Retinal pigment epithelial cell (primary cell): Measurements from ENCODE around the gene ARMC10.
A peak's percentile ranks its signal among the peaks of the same experiment; 100 is the strongest.
"Not testable (repeated sequence)": the region's sequence is repeated elsewhere in the genome, so short reads cannot be mapped to it uniquely, and the experiment has no call there.

Experiments used
- DNase-seq: peaks from one replicate; pipeline ENCODE4 v3.0.0-alpha.2; 2010; ENCODE audit warnings: low read depth
- H3K4me3 ChIP-seq: 2 replicates; pipeline ENCODE4 v1.5.1; 2011; ENCODE audit warnings: mild to moderate bottlenecking, low read length, control low read depth, moderate library complexity
- TF ChIP-seq, protein P1 (sequence below): conservative IDR thresholded peaks from 2 replicates; pipeline ENCODE4 v1.5.1; 2011; ENCODE audit warnings: low read depth, low read length, control low read depth, inconsistent platforms

ARMC10 gene

DNA sequence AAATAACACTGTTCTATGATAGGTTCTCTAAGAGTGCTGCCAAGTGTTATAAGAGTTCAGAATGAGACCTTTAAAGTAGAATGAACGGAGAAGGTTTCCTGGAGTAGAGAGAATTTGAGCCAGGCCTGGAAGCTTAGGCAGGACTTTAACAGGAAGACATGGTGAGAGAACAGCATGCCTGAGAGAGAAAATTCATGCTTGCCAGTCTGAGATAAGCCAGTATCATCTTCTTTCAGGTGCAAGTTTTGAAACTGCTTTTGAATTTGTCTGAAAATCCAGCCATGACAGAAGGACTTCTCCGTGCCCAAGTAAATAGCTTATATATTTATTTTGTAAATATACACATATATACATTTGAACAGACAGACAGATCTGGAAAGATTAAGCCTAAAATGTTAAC, 22.1 kb downstream of the ARMC10 start:
- DNase-seq = no peak
- TF ChIP-seq, protein P1, sequence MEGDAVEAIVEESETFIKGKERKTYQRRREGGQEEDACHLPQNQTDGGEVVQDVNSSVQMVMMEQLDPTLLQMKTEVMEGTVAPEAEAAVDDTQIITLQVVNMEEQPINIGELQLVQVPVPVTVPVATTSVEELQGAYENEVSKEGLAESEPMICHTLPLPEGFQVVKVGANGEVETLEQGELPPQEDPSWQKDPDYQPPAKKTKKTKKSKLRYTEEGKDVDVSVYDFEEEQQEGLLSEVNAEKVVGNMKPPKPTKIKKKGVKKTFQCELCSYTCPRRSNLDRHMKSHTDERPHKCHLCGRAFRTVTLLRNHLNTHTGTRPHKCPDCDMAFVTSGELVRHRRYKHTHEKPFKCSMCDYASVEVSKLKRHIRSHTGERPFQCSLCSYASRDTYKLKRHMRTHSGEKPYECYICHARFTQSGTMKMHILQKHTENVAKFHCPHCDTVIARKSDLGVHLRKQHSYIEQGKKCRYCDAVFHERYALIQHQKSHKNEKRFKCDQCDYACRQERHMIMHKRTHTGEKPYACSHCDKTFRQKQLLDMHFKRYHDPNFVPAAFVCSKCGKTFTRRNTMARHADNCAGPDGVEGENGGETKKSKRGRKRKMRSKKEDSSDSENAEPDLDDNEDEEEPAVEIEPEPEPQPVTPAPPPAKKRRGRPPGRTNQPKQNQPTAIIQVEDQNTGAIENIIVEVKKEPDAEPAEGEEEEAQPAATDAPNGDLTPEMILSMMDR = no peak
- no peak overlapping the region for H3K4me3 ChIP-seq

DNA sequence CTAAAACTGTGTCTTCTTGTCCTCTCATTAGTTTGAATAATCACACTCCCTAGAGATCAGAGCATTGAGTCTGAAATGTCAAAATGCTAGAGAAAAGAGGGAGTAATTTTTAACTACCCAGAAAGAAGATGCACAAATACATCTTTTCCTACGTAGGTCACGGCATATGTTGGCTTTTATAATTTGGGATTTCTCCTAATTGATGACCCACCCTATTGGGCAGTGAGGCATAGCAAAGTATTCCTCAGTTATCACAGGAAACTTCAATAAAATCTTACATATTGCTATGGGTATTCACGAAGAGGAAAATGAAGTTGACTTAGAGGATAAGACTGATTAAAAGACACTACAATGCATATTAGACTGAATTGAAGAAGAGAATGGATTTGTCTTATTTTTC, 25.4 kb downstream of the ARMC10 start:
- TF ChIP-seq, protein P1 = no peak
- no peak overlapping the region for H3K4me3 ChIP-seq
- no peak for DNase-seq

DNA sequence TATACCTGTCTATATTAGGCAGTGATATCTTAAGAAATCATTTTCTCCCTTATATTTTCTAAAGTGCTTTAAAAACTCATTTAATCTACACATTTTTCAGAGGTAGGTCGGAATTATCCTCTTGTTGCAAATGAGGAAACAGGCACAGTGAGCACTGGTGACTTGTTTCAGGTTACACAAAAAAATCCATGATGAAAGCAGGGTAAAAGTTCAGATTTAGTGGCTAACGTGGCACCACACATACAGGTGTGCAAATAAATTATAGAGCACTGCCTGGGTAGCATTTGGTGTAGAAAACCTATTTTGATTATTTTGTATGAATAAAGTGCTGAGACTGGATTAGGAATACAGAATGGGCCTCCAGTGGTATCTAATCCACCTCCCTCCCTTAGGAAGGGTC, 26.6 kb downstream of the ARMC10 start:
- no peak for DNase-seq
- H3K4me3 ChIP-seq = no peak overlapping the region
- TF ChIP-seq, protein P1 = no peak

DNA sequence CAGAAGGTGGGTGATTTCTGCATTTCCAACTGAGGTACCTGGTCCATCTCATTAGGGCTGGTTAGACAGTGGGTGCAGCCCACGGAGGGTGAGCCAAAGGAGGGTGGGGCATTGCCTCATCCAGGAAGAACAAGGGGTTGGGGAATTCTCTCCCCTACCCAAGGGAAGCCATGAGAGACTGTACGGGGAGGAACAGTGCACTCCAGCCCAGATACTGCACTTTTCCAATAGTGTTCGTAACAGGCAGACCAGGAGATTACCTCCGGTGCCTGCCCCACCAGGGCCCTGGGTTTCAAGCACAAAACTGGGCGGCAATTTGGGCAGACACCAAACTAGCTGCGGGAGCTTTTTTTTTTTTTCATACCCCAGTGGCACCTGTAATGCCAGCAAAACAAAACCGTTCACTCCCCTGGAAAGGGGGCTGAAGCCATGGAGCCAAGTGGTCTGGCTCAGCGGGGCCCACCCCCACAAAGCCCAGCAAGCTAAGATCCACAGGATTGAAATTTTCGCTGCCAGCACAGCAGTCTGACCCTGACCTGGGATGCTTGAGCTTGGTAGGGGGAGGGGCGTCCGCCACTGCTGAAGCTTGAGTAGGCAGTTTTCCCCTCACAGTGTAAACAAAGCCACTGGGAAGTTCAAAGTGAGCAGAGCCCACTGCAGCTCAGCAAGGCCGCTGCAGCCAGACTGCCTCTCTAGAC, 31.2 kb downstream of the ARMC10 start:
- DNase-seq = peak; percentile 16
- TF ChIP-seq, protein P1 = no peak

DNA sequence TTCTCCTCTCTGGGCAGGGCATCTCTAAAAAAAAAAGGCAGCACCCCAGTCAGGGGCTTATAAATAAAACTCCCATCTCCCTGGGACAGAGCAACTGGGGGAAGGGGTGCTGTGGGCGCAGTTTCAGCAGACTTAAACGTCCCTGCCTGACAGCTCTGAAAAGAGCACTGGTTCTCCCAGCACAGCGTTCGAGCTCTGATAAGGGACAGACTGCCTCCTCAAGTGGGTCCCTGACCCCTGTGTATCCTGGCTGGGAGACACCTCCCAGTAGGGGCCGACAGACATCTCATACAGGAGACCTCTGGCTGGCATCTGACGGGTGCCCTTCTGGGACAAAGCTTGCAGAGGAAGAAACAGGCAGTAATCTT, 31.7 kb downstream of the ARMC10 start:
- DNase-seq = not testable (repeated sequence)
- H3K4me3 ChIP-seq = peak overlapping the region; percentile 36

More for the DNA sequence above, 31.2 kb downstream of the ARMC10 start:
- peak overlapping the region; percentile 36 for H3K4me3 ChIP-seq

DNA sequence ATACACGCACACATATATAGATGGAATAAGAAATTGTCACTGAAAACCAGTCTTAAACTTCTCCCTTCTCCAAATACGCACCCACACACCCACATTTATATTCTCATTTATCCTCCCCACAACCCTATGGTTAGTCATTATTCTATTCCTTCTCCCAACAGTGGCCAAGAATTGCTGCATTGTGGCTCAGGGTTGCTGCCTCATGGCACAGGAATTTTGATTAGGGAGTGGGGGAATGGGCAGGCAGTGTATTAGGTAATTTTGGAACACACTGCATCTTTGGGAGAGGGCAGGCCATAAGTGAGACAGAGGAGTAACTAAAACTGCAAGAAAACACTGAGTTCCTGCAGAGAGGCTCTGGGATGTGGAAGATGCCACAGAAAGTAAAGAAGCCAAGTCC, 38.2 kb downstream of the ARMC10 start:
- TF ChIP-seq, protein P1 = no peak
- H3K4me3 ChIP-seq = no peak overlapping the region
- peak; percentile 28 for DNase-seq

DNA sequence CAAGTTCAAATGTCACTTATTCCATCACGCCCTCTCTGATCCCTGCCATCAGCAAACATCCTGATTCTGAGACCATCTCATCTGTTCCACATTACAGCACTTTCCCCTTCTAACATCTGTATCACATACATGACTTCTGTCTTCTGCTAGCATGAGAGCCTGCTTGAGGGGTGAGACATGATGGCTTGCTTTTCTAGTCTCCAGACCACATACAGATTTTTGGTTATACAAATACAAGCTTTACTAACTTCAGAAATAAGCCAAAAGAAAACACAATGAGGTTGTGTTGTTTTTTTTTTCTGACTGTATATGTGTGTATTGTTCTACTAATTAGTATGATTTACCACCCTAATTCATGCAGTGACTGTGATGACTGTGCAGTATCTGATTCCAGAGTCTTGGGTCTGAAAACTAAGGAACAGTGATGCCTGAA, 39.7 kb downstream of the ARMC10 start:
- DNase-seq = no peak
- H3K4me3 ChIP-seq = no peak overlapping the region
- TF ChIP-seq, protein P1 = no peak

DNA sequence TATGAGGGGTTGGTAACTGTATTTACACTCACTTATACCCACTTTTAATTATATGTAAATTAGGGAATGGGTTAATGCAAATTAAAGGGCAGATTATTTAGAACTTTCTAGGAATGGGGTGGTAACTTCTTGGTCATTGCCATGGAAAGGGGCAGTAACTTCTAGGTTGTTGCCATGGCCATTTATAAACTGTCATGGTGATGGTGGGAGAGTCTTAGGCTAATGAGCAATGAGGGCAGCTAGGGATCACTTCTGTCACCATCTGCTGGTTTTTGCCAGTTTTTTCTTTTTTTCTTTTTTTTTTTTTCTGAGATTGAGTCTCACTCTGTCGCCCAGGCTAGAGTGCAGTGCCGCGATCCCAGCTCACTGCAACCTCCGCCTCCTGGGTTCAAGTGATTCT, 40.8 kb downstream of the ARMC10 start:
- H3K4me3 ChIP-seq = no peak overlapping the region
- DNase-seq = no peak
- TF ChIP-seq, protein P1 = no peak
